ENCODE measurements around the gene DNM1L.

DNA sequence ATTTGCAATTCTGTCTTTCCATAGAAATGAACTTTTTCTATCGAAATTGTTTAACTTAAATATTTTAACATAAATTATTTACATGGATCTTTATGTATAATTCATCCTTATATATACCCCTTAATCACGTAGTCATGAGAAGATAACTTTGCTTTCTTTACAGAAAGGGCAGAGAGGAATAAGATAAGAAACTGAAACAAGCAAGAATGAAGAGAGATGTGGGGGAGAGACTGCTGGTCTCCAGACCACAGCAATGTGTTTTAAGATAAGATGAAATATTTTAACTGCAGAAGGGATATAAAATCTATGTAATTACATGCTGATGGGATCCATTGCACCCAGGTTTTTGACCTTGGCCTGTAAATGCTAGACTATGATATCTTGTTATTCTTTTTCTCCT, 34.7 kb upstream of the DNM1L start:
- TF ChIP-seq, protein P1, sequence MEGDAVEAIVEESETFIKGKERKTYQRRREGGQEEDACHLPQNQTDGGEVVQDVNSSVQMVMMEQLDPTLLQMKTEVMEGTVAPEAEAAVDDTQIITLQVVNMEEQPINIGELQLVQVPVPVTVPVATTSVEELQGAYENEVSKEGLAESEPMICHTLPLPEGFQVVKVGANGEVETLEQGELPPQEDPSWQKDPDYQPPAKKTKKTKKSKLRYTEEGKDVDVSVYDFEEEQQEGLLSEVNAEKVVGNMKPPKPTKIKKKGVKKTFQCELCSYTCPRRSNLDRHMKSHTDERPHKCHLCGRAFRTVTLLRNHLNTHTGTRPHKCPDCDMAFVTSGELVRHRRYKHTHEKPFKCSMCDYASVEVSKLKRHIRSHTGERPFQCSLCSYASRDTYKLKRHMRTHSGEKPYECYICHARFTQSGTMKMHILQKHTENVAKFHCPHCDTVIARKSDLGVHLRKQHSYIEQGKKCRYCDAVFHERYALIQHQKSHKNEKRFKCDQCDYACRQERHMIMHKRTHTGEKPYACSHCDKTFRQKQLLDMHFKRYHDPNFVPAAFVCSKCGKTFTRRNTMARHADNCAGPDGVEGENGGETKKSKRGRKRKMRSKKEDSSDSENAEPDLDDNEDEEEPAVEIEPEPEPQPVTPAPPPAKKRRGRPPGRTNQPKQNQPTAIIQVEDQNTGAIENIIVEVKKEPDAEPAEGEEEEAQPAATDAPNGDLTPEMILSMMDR (conservative IDR thresholded peaks at IDR 0.05): no peak
- TF ChIP-seq EZH2 (IDR thresholded peaks at IDR 0.05; ENCODE audit: low read depth): no peak

Data from PC-9 (cell line).